ENCODE data around the gene PURB.

- TF ChIP-seq CTCF (IDR thresholded peaks at IDR 0.05; ENCODE audit: insufficient read depth, low read length) (no peak), POLR2AphosphoS5 (IDR thresholded peaks at IDR 0.05; ENCODE audit: low read depth) (no peak), GABPA (IDR thresholded peaks at IDR 0.05; ENCODE audit: low read depth) (no peak), SPI1 (IDR thresholded peaks at IDR 0.05; ENCODE audit: borderline replicate concordance, low read depth) (no peak)
Measured at GRCh38 chr7:44881066-44881600, 4.2 kb downstream of the PURB start.

Data from HL-60 (cell line).